Stimulated activated naive CD8-positive, alpha-beta T cell treated with anti-CD3 and anti-CD28 coated beads, Interleukin-15, amount 100 ng/mL, for 72 hours (primary cell): ENCODE data around the gene ZFP82.

Experiments used
- ATAC-seq: fragments of 150-1000 bp; cut with Tn5 transposase; 2 replicates; pipeline ENCODE4 v1.10.0; 2021; ENCODE audit warnings: mild to moderate bottlenecking, moderate library complexity
- DNase-seq, 2 donors: peaks; one replicate each; pipeline ENCODE4 v3.0.0; 2021 to 2022
- H3K27ac Mint-ChIP-seq, 2 donors: one replicate each; pipeline ENCODE4 v1.8.0; 2022; ENCODE audit warnings: mild to moderate bottlenecking in 2 of 2, mixed read lengths in 2 of 2, moderate library complexity in 2 of 2
- H3K27me3 Mint-ChIP-seq: one replicate; pipeline ENCODE4 v1.8.0; 2022; ENCODE audit warnings: mixed read lengths
- H3K4me1 Mint-ChIP-seq: one replicate; pipeline ENCODE4 v1.8.0; 2022; ENCODE audit warnings: mild to moderate bottlenecking, mixed read lengths
- H3K4me3 Mint-ChIP-seq, 2 donors: one replicate each; pipeline ENCODE4 v1.8.0; 2022; ENCODE audit warnings: mild to moderate bottlenecking in 2 of 2, mixed read lengths in 2 of 2, moderate library complexity in 1 of 2
- H3K9me3 Mint-ChIP-seq, 2 donors: one replicate each; pipeline ENCODE4 v1.8.0; 2022; ENCODE audit warnings: mixed read lengths in 2 of 2

The ZFP82 gene

DNA sequence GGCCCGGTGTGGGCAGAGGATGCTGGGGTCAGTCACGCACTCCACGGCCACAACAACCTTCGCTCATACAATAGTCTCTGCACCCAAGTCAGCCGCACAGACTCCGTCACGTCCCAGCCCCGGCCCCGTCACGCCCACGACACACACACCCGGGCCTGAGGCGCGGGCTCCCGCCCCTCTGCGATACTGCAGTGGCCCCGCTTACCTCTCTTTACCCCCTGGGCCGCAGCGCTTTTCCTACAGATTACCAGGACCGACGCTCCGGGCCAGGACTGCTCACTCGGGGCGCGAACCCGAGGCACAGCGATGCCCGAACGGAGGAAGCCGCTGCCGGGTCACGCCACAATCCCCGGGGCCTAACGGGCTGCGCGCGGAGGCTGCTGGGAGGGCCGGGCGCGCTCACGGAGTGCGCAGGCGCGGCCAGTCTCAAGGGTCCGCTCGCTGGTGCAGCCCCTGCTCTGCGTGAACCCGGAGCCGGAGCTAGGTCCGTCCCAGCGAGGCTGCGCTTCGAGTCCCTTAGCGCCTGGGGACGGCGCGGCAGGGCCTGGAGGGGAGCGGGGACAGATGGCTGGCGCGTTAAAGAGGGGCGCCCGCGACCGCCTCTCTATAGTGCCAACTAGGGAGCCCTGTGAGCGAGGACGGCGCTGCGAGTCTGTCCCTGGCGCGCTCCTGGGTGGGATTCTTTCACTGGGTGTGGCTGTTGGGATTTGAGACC, at the start of gene ZFP82:
Gene ZFP82 (minus strand): TSS at position 358 of the 715 bp plus-strand sequence. CDS start 8,855 bp downstream, outside the sequence.
- DNase-seq (peak; percentile 85 to 87), ATAC-seq (peak; percentile 97)
- peak within 1 kb of the TSS; percentile 92 to 95 for H3K4me3 Mint-ChIP-seq
- H3K27me3 Mint-ChIP-seq: peaks cover 27% of the 10 kb centered on the region
- H3K27ac Mint-ChIP-seq: peak within 1 kb of the TSS; percentile 98 to 100
- peaks cover 32% of the 10 kb centered on the region for H3K4me1 Mint-ChIP-seq
- peaks cover 12 to 16% of the 10 kb centered on the region in 2 donors for H3K9me3 Mint-ChIP-seq

DNA sequence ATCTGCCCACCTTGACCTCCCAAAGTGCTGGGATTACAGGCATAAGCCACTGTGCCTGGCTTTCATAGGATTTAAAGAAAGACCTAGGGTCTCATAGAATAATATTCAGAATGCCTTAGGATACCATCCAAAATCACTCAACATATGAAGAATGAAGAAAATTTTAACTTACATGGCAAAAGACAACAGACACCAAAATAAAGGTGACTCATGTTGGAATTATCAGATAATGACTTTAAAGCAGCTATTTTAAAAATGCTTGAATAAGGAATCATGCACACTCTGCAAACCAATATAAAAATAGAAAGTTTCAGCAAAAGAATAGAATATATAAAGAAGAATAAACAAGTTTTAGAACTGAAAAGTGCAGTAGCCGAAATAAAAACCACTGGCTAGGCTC, 41.6 kb upstream of the ZFP82 start:
- Mint-ChIP-seq H3K9me3 (peaks cover 37 to 39% of the 10 kb centered on the region in 2 donors), H3K4me1 (no peaks in the 10 kb centered on the region), H3K4me3 (no peak overlapping the region), H3K27ac (peak overlapping the region in 1 of 2 donors; percentile 82), H3K27me3 (no peaks in the 10 kb centered on the region)
- DNase-seq (no peak), ATAC-seq (no peak)

DNA sequence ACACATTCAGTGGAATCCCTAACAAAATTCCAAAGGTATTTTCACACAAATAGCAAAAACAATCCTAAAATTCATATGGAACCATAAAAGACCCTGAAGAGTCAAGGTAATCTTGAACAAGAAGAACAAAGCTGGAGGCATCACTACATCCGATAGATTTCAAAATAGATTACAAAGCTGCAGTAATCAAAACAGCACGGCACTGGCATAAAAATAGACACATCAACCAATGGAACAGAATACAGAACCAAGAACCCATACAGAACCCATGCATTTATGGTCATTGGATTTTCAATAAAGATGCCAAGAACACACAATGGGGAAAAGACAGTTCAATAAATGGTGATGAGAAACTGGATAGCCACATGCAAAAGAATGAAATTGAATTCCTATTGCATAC, 38.4 kb upstream of the ZFP82 start:
- H3K4me3 Mint-ChIP-seq: no peak overlapping the region
- peak overlapping the region in 1 of 2 donors; percentile 42 for H3K27ac Mint-ChIP-seq
- no peaks in the 10 kb centered on the region for H3K4me1 Mint-ChIP-seq
- H3K9me3 Mint-ChIP-seq: peaks cover 43 to 44% of the 10 kb centered on the region in 2 donors
- ATAC-seq (no peak), DNase-seq (no peak)
- H3K27me3 Mint-ChIP-seq: no peaks in the 10 kb centered on the region

DNA sequence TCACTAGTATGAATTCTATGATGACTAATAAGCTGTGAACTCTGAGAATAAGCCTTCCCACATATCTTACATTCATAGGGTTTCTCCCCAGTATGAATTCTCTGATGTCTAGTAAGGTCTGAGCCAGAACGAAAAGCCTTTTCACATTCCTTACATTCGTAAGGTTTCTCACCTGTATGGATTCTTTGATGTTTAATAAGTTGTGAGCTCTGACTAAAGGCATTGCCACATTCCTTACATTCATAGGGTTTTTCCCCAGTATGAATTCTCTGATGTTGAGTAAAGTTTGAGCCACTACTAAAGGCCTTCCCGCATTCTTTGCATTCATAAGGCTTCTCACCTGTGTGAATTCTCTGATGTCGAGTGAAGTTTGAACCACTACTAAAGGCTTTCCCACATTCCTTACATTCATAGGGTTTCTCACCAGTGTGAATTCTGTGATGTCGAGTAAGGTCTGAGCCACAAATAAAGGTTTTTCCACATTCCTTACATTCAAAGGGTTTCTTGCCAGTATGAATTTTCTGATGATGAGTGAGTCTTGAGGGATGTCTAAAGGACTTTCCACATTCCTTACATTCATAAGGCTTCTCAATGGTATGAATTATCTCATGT, 30.7 kb upstream of the ZFP82 start:
- H3K9me3 Mint-ChIP-seq: peaks cover 35 to 38% of the 10 kb centered on the region in 2 donors
- H3K4me1 Mint-ChIP-seq: no peaks in the 10 kb centered on the region
- no peaks in the 10 kb centered on the region for H3K27me3 Mint-ChIP-seq
- no peak for ATAC-seq
- H3K4me3 Mint-ChIP-seq: no peak overlapping the region
- no peak overlapping the region for H3K27ac Mint-ChIP-seq
- no peak for DNase-seq

DNA sequence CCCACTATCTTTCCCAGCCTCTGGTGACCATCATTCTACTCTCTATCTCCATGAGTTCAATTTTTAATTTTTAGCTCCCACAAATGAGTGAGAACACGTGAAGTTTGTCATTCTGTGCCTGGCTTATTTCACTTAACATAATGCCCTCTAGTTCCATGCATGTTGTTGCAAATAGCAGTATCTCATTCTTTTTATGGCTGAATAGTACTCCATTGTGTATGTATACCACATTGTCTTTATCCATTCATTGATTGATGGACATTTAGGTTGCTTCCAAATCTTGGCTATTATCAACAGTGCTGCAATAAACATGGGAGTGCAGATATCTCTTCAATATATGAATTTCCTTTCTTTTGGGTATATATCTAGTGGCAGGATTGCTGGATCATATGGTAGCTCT, 22.9 kb upstream of the ZFP82 start:
- Mint-ChIP-seq H3K27ac (no peak overlapping the region), H3K9me3 (peaks cover 36 to 50% of the 10 kb centered on the region in 2 donors), H3K27me3 (no peaks in the 10 kb centered on the region), H3K4me3 (no peak overlapping the region), H3K4me1 (no peaks in the 10 kb centered on the region)
- ATAC-seq (no peak), DNase-seq (no peak)

DNA sequence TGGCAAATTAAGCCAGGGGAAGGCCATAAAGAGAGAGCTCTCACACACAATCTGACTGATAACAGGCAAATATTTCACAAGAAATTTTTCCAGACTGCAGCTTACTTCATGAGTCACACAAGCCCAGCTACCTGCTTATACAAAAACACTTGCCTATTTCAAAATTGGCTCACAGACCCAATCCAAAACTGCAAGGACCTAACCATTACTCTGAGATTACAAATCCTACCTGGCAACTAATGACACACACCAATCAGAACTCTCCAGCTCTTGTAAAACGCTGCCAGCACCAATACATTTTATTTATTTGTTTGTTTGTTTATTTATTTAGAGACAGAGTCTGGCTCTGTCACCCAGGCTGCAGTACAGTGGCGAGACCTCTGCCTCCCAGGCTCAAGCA, 18.1 kb upstream of the ZFP82 start:
- DNase-seq (no peak), ATAC-seq (no peak)
- no peaks in the 10 kb centered on the region for H3K4me1 Mint-ChIP-seq
- peaks cover 35 to 57% of the 10 kb centered on the region in 2 donors for H3K9me3 Mint-ChIP-seq
- no peak overlapping the region for H3K27ac Mint-ChIP-seq
- H3K27me3 Mint-ChIP-seq: no peaks in the 10 kb centered on the region
- no peak overlapping the region for H3K4me3 Mint-ChIP-seq

DNA sequence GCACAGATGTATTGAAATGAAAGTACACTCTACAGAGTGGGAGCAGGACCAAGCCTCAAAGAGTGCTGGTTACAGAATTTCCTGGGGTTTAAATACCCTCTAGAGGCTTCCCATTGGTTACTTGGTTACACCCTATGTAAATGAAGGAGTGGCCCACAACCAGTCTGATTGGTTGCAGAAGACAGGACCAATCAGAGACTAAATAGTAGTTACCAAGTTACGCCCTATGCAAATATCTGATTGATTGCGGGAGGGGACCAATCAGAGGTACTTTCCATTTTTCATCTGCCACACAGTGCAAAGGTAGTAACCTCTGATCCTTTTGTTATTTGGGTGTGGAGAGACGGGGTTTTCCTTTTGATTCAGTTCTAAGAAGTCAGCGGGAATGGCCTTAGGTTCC, 5.5 kb upstream of the ZFP82 start:
- H3K4me1 Mint-ChIP-seq: peaks cover 16% of the 10 kb centered on the region
- no peak overlapping the region for H3K4me3 Mint-ChIP-seq
- DNase-seq (no peak), ATAC-seq (no peak)
- H3K9me3 Mint-ChIP-seq: peaks cover 26 to 46% of the 10 kb centered on the region in 2 donors
- H3K27ac Mint-ChIP-seq: no peak overlapping the region
- peaks cover 27% of the 10 kb centered on the region for H3K27me3 Mint-ChIP-seq

DNA sequence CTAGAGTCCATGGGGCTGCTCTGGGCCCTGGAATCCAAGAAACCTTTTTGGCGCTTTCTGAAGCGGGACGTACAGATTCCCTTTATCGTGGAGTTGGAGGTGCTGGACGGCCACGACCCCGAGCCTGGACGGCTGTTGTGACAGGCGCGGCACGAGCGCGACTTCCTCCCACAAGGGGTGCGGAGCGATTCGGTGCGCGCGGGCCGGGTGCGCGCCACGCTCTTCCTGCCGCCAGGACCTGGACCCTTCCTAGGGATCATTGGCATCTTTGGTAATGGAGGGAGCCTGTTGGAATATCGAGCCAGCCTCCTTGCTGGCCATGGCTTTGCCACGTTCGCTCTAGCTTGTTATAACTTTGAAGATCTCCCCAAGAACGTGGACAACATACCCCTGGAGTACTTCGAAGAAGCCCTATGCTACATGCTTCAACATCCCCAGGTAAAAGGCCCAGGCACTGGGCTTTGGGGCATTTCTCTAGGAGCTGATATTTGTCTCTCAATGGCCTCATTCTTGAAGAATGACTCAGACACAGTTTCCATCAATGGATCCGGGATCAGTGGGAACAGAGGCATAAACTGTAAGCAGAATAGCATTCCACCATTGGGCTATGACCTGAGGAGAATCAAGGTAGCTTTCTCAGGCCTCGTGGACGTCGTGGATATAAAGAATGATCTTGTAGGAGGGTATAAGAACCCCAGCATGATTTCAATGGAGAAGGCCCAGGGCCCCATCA, 3.5 kb upstream of the ZFP82 start:
- Mint-ChIP-seq H3K4me3 (peak overlapping the region; percentile 2 to 57), H3K27me3 (peaks cover 27% of the 10 kb centered on the region), H3K27ac (no peak overlapping the region), H3K9me3 (peaks cover 27 to 39% of the 10 kb centered on the region in 2 donors), H3K4me1 (peaks cover 32% of the 10 kb centered on the region)
- ATAC-seq (no peak), DNase-seq (no peak)

DNA sequence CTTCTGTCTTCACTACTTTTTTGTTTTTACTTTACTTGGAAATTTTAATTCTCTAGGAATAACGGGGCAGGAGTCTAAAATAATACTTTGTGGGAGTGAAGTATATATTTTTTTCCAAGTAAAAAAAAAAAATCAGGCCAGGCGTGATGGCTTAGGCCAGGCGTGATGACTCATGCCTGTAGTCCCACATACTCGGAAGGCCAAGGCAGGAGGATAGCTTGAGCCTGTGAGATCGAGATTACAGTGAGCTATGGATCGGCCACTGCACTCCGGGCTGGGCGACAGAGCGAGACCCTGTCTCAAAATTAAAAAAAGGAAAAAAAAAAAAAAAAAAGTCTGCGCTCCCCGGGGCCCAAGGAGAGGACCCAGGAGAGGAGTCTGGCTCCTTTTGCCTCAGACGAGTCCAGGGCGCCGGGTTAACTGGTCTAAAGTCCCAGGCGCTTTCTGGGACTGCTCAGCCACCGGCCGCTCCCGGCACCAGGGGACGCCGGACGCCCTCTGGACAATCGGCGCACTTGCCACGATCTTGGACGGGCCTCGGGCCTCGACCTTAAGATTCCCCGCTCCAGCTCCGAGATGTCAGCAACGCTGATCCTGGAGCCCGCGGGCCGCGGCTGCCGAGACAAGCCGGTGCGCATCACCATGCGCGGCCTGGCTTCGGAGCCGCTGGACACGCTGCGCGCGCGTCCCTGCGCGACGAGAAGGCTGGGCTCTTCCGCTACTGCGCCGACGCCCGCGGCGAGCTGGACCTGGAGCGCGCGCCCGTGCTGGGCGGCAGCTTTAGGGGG, 2.7 kb upstream of the ZFP82 start:
- DNase-seq (peak in 1 of 2 donors; percentile 9), ATAC-seq (no peak)
- H3K27me3 Mint-ChIP-seq: peaks cover 27% of the 10 kb centered on the region
- H3K27ac Mint-ChIP-seq: no peak overlapping the region
- H3K4me1 Mint-ChIP-seq: peaks cover 32% of the 10 kb centered on the region
- H3K9me3 Mint-ChIP-seq: peaks cover 23 to 34% of the 10 kb centered on the region in 2 donors
- peak overlapping the region; percentile 66 to 69 for H3K4me3 Mint-ChIP-seq

DNA sequence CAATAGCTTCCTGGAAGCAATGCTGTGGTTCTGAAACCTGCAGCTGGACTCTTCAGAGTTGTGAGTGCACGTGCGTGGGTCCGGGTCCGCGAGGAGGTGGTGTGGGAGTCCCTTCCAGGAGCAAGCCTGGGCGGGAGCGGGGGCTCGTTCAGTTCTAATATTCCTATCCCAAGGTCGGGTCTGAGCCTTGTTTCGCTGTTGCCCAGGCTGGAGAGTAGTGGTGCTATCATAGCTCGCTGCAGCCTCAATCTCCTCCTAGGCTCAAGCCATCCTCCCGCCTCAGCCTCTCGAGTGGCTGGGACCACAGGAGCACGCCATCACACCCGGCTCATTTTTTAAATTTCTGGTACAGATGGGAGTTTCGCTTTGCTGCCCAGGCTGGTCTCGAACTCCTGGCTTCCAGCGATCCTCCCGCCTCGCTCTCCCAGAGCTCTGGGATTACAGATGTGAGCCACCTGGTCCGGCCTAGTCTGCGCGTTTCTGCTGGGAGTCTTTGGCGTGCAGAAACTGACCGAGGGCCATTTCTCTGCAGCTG, 625 bp downstream of the ZFP82 start:
- peak; percentile 1 for ATAC-seq

DNA sequence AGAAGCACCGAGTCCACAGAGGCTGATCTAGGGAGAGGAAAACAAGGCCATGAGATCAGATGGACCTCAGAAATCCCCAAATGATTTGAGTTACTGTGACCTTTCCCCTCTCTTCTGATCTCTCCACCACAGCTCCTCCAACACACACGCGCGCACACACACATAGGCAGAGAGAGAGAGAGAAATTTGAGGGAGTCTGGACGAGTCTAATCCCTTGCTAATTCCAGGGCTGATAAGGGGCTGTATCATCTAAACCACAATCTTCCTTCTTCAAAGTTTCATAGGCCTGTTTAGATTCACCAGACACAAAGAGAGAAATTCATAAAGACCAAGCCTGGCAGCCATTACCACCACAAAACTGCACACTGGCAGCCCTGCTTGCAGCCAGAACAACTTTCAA, 8.6 kb downstream of the ZFP82 start:
- Mint-ChIP-seq H3K4me3 (no peak overlapping the region), H3K27me3 (no peaks in the 10 kb centered on the region), H3K4me1 (no peaks in the 10 kb centered on the region), H3K27ac (no peak overlapping the region), H3K9me3 (peaks cover 38 to 41% of the 10 kb centered on the region in 2 donors)
- no peak for ATAC-seq
- DNase-seq: no peak

More for the DNA sequence above, 625 bp downstream of the ZFP82 start:
- H3K27me3 Mint-ChIP-seq: peaks cover 26% of the 10 kb centered on the region
- H3K27ac Mint-ChIP-seq: peak overlapping the region; percentile 98 to 100
- DNase-seq: no peak
- peak overlapping the region; percentile 92 to 95 for H3K4me3 Mint-ChIP-seq
- H3K9me3 Mint-ChIP-seq: peaks cover 12 to 16% of the 10 kb centered on the region in 2 donors
- H3K4me1 Mint-ChIP-seq: peaks cover 32% of the 10 kb centered on the region

DNA sequence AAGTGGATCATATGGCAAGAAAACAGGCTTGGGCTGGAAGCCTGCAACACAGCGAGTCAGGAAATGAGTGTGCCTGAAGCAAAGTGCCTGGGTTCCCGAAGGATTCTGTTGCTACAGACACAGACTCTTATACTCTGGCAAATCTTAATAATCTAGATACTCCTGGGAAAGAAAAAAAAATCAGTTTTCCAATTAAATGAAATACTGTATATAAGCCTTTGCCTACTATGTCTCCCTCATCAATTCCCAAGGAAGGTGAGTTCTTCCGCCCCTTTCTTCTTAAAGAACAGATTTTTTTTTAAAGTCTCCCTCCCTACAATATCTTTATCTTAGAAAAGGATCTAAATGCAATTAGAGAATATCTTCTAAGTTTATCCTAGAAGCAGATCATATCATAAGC, 10.3 kb downstream of the ZFP82 start:
- DNase-seq (no peak), ATAC-seq (no peak)
- no peaks in the 10 kb centered on the region for H3K4me1 Mint-ChIP-seq
- H3K9me3 Mint-ChIP-seq: peaks cover 45 to 47% of the 10 kb centered on the region in 2 donors
- H3K4me3 Mint-ChIP-seq: no peak overlapping the region
- H3K27ac Mint-ChIP-seq: no peak overlapping the region
- H3K27me3 Mint-ChIP-seq: no peaks in the 10 kb centered on the region

DNA sequence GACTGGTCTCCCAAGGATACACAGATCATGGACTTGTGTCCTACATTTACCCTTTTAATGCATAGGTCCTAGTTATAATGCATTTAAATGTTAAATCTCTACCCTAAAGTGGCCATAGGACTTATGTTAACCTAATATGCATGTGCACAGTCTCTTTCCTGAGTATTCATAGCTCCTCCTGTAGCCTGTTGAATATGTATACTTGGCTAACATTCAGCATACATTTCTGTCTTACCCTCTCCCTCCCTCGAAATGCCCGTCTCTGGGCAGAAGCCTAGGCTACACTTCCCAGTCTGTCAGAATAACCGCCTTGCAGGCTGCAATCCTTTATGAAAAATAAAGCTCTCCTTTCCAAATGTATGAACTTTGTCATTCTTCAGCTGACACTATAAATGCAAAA, 13.9 kb downstream of the ZFP82 start:
- ATAC-seq: no peak
- no peak for DNase-seq
- Mint-ChIP-seq H3K9me3 (peaks cover 53% of the 10 kb centered on the region in 2 donors), H3K27me3 (no peaks in the 10 kb centered on the region), H3K27ac (no peak overlapping the region), H3K4me1 (no peaks in the 10 kb centered on the region), H3K4me3 (no peak overlapping the region)

DNA sequence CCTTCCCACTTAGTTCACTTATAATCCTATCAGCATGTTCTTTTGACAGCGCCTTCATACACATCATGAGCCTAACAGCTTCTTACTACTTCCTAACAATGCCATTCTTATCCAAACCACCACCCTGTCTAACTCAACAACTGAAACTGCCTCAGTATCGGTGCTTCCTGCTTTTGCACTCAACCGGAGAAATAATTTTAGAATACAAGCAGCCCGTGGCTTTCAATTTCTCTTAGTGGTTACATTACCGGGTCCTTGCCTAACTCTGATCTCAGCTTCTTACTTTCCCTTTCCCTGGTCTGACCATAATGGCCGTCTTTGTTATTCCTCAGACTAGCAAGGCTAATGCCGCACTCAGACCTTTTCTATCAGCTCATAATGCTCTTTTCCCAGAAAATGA, 17.0 kb downstream of the ZFP82 start:
- no peaks in the 10 kb centered on the region for H3K4me1 Mint-ChIP-seq
- H3K27me3 Mint-ChIP-seq: no peaks in the 10 kb centered on the region
- no peak for DNase-seq
- H3K27ac Mint-ChIP-seq: no peak overlapping the region
- peaks cover 33 to 37% of the 10 kb centered on the region in 2 donors for H3K9me3 Mint-ChIP-seq
- ATAC-seq: no peak
- no peak overlapping the region for H3K4me3 Mint-ChIP-seq

DNA sequence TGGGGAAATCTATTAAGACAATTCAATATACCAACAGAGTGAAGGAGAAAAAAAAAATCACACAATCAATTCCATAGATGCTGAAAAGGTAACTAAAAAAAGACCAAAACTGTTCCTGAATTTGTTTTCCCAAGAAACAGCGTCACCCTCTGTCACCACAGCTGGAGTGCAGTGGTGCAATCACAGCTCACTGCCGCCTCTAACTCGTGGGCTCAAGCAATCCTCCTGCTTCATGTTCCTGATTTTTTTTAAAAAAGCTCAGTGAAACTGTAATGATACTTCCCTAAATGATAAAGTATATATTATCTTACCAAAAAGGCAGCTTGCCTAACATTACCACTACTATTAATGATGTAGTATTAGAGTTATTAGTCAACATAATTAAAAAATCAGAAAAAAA, 19.9 kb downstream of the ZFP82 start:
- Mint-ChIP-seq H3K4me3 (no peak overlapping the region), H3K9me3 (peaks cover 37 to 40% of the 10 kb centered on the region in 2 donors), H3K4me1 (no peaks in the 10 kb centered on the region), H3K27me3 (no peaks in the 10 kb centered on the region), H3K27ac (no peak overlapping the region)
- DNase-seq (no peak), ATAC-seq (no peak)
